Retinal pigment epithelial cell (primary cell): ENCODE data around the gene ADGRL2.
"Not testable (repeated sequence)": the region's sequence is repeated elsewhere in the genome, so short reads cannot be mapped to it uniquely, and the experiment has no call there.

Experiments
- DNase-seq: peaks from one replicate; pipeline ENCODE4 v3.0.0-alpha.2; 2010; ENCODE audit warnings: low read depth
- H3K4me3 ChIP-seq: 2 replicates; pipeline ENCODE4 v1.5.1; 2011; ENCODE audit warnings: mild to moderate bottlenecking, low read length, control low read depth, moderate library complexity
- TF ChIP-seq, protein P1 (sequence below): conservative IDR thresholded peaks from 2 replicates; pipeline ENCODE4 v1.5.1; 2011; ENCODE audit warnings: low read depth, low read length, control low read depth, inconsistent platforms

ADGRL2 gene

DNA sequence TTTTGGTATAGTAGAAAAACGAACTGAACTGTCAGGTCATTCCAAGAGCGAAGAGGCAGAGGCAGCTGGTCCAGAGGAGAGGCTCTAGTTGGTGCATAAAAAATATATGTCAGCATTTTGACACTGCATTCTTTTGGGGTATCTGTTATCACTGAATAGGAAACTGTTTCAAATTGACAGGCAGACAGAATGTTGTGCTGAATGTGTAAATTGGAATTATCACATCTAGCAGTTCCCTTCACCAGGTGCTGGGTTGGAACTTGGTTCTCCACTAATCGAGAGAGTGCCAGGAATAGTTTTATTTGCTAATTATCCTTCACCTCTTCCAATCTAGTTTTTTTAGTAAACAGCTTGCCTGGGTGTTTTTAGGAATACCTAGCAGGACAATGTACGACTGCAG lies 52.2 kb downstream of the ADGRL2 start:
- H3K4me3 ChIP-seq = no peak overlapping the region
- no peak for DNase-seq
- TF ChIP-seq, protein P1, sequence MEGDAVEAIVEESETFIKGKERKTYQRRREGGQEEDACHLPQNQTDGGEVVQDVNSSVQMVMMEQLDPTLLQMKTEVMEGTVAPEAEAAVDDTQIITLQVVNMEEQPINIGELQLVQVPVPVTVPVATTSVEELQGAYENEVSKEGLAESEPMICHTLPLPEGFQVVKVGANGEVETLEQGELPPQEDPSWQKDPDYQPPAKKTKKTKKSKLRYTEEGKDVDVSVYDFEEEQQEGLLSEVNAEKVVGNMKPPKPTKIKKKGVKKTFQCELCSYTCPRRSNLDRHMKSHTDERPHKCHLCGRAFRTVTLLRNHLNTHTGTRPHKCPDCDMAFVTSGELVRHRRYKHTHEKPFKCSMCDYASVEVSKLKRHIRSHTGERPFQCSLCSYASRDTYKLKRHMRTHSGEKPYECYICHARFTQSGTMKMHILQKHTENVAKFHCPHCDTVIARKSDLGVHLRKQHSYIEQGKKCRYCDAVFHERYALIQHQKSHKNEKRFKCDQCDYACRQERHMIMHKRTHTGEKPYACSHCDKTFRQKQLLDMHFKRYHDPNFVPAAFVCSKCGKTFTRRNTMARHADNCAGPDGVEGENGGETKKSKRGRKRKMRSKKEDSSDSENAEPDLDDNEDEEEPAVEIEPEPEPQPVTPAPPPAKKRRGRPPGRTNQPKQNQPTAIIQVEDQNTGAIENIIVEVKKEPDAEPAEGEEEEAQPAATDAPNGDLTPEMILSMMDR = no peak

DNA sequence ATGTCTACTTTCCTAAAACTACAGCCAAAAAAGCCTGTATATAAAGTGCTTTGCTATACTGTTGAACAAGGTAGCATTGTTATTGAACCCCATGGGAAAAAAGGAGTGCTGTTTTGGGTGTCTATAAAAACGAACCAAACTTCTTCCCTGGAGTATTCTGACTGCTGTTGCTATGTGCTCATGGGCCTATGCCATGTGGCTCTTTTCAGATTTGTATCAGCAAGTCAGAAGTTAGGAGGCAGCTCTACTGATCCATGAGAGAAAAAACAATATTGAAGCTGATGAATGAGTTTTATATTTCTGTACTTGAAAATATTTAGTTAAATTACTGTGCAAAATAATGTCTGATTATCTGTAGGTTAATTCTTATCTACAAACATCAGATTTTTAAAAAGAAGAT lies 66.5 kb downstream of the ADGRL2 start:
- no peak overlapping the region for H3K4me3 ChIP-seq
- DNase-seq = no peak
- TF ChIP-seq, protein P1 = no peak

DNA sequence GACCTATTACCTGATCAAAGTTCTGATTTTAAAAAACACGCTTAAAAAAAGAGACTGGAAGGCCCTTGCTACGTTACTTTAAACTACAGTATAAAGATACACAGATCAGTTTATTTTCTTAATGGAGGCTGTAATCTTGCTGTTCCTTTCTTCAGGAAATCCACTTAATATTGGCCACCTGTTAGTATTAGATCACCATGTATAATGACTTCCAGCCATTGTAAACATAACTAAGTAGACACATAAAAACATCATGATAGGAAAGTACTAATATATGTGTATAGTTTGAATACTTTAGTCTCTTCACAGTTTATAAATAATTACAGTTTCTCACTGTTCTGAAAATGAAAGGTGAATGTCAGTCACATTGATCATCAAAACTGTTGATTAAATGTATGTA lies 68.6 kb downstream of the ADGRL2 start:
- no peak for DNase-seq
- no peak overlapping the region for H3K4me3 ChIP-seq
- TF ChIP-seq, protein P1 = no peak

DNA sequence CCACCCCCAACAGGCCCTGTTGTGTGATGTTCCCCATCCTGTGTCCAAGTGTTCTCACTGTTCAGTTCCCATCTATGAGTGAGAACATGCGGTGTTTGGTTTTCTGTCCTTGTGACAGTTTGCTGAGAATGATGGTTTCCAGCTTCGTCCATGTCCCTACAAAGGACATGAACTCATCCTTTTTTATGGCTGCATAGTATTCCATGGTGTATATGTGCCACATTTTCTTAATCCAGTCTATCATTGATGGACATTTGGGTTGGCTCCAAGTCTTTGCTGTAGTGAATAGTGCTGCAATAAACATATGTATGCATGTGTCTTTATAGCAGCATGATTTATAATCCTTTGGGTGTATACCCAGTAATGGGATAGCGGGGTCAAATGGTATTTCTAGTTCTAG lies 70.4 kb downstream of the ADGRL2 start:
- H3K4me3 ChIP-seq, DNase-seq: not testable (repeated sequence)

DNA sequence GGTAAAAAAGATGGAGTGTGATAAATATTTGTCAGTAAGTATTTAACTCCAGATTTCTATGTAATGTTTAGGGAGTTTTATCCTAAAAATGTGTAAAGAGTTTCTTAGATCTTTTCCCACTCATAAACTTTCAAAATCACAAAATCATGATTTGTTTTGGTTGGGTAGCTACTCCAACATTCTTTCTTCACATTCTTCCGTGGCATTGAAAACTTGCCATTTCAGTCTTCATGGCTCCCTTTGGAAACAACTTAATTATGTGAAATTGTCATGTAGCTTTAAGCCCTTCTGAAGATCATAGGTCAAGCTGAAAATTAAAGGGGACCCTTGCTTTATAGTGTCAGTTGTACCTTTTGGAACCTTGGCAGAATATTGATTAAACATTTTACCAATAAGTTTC lies 73.2 kb downstream of the ADGRL2 start:
- no peak for DNase-seq
- H3K4me3 ChIP-seq = no peak overlapping the region
- TF ChIP-seq, protein P1 = no peak

DNA sequence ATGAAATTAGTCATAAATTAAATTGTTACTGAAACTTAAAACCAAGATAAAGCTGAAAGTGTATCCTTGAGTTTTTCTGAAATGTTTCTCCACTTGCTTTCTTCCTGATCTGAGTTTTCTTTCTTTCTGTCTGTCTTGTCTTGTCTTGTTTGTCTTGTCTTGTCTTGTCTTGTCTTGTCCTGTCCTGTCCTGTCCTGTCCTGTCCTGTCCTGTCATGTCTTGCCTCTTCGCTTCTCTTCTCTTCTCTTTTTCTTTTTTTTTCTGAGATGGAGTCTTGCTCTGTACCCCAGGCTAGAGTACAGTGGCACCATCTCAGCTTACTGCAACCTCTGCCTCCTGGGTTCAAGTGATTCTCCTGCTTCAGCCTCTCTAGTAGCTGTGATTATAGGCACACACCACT lies 73.7 kb downstream of the ADGRL2 start:
- no peak for DNase-seq
- TF ChIP-seq, protein P1 = no peak
- H3K4me3 ChIP-seq = no peak overlapping the region

DNA sequence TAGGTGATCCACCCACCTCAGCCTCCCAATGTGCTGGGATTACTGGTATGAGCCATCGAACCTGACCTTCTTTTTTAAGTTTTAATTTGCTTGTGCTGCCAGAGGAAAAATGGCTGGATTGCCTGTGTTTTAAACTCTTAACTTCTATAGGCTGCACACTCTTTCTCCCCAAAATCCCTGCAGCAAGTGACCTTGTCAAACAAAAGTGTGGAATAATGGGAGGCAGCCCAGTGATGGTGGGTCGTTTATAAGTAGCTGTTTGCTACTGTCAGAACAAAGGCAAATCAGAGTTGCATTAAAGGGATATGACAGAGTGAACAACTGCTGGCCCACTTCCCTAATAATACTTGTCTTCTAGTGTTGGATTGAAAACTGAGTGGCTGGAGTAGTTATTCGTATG lies 74.2 kb downstream of the ADGRL2 start:
- no peak for DNase-seq
- H3K4me3 ChIP-seq = no peak overlapping the region
- TF ChIP-seq, protein P1 = no peak
